Loucy (cell line): ENCODE measurements around the gene RPS6KA4.

ENCODE experiments used
- H2AFZ ChIP-seq: fragments of 200-600 bp; sonication (generic); 2 replicates; pipeline ENCODE4 v1.6.0; 2016; ENCODE audit warnings: antibody characterized with exemption, mild to moderate bottlenecking, low read length, moderate library complexity
- H3F3A ChIP-seq: fragments of 200-600 bp; 2 replicates; pipeline ENCODE4 v1.6.0; 2016; ENCODE audit warnings: antibody characterized with exemption, low read depth, mild to moderate bottlenecking
- H3K27me3 ChIP-seq: fragments of 200-600 bp; sonication (generic); 2 replicates; pipeline ENCODE4 v1.6.1; 2014; ENCODE audit warnings: low read length, mild to moderate bottlenecking; ENCODE audit not compliant: insufficient read depth, poor library complexity, severe bottlenecking
- H3K36me3 ChIP-seq: fragments of 200-600 bp; sonication (generic); 2 replicates; pipeline ENCODE4 v1.6.1; 2016; ENCODE audit warnings: low read length; ENCODE audit not compliant: insufficient read depth
- H3K4me1 ChIP-seq: fragments of 200-600 bp; sonication (generic); 2 replicates; pipeline ENCODE4 v1.5.1; 2014; ENCODE audit warnings: low read length, mild to moderate bottlenecking; ENCODE audit not compliant: insufficient read depth, poor library complexity, severe bottlenecking
- H3K4me2 ChIP-seq: fragments of 200-600 bp; sonication (generic); 2 replicates; pipeline ENCODE4 v1.6.0; 2014; ENCODE audit warnings: antibody characterized with exemption, low read length, low read depth, mild to moderate bottlenecking; ENCODE audit not compliant: poor library complexity, severe bottlenecking
- H3K4me3 ChIP-seq: fragments of 200-600 bp; sonication (generic); 2 replicates; pipeline ENCODE4 v1.5.1; 2014; ENCODE audit warnings: low read length, mild to moderate bottlenecking, mixed read lengths; ENCODE audit not compliant: poor library complexity, severe bottlenecking
- H3K79me2 ChIP-seq: fragments of 200-600 bp; sonication (generic); 2 replicates; pipeline ENCODE4 v1.6.1; 2014; ENCODE audit warnings: low read length; ENCODE audit not compliant: insufficient read depth
- H3K9ac ChIP-seq: fragments of 200-600 bp; sonication (generic); 2 replicates; pipeline ENCODE4 v1.6.0; 2014; ENCODE audit warnings: mild to moderate bottlenecking, low read depth, low read length, moderate library complexity; ENCODE audit not compliant: poor library complexity, severe bottlenecking
- H3K9me2 ChIP-seq: fragments of 200-600 bp; sonication (generic); replicated peaks from 2 replicates; pipeline ENCODE4 v1.6.1; 2016; ENCODE audit warnings: low read depth, low read length, mixed read lengths
- H3K9me3 ChIP-seq: fragments of 200-600 bp; sonication (generic); 2 replicates; pipeline ENCODE4 v1.6.1; 2014; ENCODE audit warnings: mild to moderate bottlenecking, antibody characterized with exemption, low read length, low read depth; ENCODE audit not compliant: insufficient read depth
- H4K20me1 ChIP-seq: fragments of 200-600 bp; sonication (generic); 2 replicates; pipeline ENCODE4 v1.6.0; 2014; ENCODE audit warnings: antibody characterized with exemption, low read length, mild to moderate bottlenecking; ENCODE audit not compliant: insufficient read depth, poor library complexity, severe bottlenecking
- EZH2phosphoT487 ChIP-seq: fragments of 200-600 bp; IDR thresholded peaks from 2 replicates; pipeline ENCODE4 v1.6.1; 2018; ENCODE audit warnings: antibody characterized with exemption, mild to moderate bottlenecking, moderate library complexity, borderline replicate concordance
- TF ChIP-seq, protein P1 (sequence below): fragments of 200-600 bp; sonication (generic); conservative IDR thresholded peaks from 2 replicates; pipeline ENCODE4 v1.5.1; 2014; ENCODE audit warnings: mild to moderate bottlenecking, antibody characterized with exemption, low read length

Gene RPS6KA4

GRCh38 chr11:64318766-64319761, 39.9 kb upstream of the RPS6KA4 start:
- Histone ChIP-seq H3K79me2 (peaks cover 46% of the 10 kb centered on the region), H3F3A (peaks cover 7% of the 10 kb centered on the region; the same call in 1 of the 2 replicates), H3K9me3 (no peaks in the 10 kb centered on the region), H3K4me1 (peaks cover 22% of the 10 kb centered on the region), H2AFZ (no peak overlapping the region; the same call in 1 of the 2 replicates), H3K9me2 (no peaks in the 10 kb centered on the region), H4K20me1 (peaks cover 10% of the 10 kb centered on the region), H3K4me2 (peak overlapping the region; percentile 57), H3K27me3 (no peaks in the 10 kb centered on the region), H3K9ac (peak overlapping the region; percentile 77), H3K4me3 (peak overlapping the region; percentile 72), H3K36me3 (peaks cover 7% of the 10 kb centered on the region; the same call in 1 of the 2 replicates)
- no peak for TF ChIP-seq EZH2phosphoT487
- TF ChIP-seq, protein P1, sequence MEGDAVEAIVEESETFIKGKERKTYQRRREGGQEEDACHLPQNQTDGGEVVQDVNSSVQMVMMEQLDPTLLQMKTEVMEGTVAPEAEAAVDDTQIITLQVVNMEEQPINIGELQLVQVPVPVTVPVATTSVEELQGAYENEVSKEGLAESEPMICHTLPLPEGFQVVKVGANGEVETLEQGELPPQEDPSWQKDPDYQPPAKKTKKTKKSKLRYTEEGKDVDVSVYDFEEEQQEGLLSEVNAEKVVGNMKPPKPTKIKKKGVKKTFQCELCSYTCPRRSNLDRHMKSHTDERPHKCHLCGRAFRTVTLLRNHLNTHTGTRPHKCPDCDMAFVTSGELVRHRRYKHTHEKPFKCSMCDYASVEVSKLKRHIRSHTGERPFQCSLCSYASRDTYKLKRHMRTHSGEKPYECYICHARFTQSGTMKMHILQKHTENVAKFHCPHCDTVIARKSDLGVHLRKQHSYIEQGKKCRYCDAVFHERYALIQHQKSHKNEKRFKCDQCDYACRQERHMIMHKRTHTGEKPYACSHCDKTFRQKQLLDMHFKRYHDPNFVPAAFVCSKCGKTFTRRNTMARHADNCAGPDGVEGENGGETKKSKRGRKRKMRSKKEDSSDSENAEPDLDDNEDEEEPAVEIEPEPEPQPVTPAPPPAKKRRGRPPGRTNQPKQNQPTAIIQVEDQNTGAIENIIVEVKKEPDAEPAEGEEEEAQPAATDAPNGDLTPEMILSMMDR, result no peak

DNA sequence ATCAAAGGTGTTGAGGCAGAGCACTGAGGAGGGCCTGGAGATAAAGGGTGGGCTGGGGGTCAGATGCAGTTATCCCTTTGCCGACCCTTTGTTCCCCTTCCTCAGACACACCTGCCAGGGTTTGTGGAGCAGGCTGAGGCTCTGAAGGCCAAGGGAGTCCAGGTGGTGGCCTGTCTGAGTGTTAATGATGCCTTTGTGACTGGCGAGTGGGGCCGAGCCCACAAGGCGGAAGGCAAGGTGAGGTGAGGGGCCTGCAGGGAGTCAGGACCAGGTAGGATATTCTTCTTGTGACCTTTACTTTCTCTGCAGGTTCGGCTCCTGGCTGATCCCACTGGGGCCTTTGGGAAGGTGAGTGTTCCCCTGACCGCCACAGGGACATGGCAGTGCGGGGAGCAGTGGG, 38.4 kb upstream of the RPS6KA4 start:
- H3K9ac ChIP-seq, result peak overlapping the region; percentile 0
- peaks cover 10% of the 10 kb centered on the region for H4K20me1 ChIP-seq
- H3K4me1 ChIP-seq, result peaks cover 22% of the 10 kb centered on the region
- H3K4me3 ChIP-seq, result no peak overlapping the region
- no peaks in the 10 kb centered on the region for H3K9me3 ChIP-seq
- H3K79me2 ChIP-seq, result peaks cover 41% of the 10 kb centered on the region
- TF ChIP-seq, protein P1, result no peak
- no peak for TF ChIP-seq EZH2phosphoT487
- H3F3A ChIP-seq, result peaks cover 7% of the 10 kb centered on the region; the same call in 1 of the 2 replicates
- peaks cover under 1% of the 10 kb centered on the region; the same call in 1 of the 2 replicates for H3K36me3 ChIP-seq
- H2AFZ ChIP-seq, result no peak overlapping the region
- peak overlapping the region; percentile 13 for H3K4me2 ChIP-seq
- H3K27me3 ChIP-seq, result no peaks in the 10 kb centered on the region
- no peaks in the 10 kb centered on the region for H3K9me2 ChIP-seq

- no peak overlapping the region for H2AFZ ChIP-seq
- H4K20me1 ChIP-seq, result peaks cover 9% of the 10 kb centered on the region
- no peak overlapping the region for H3K4me2 ChIP-seq
- H3K79me2 ChIP-seq, result peaks cover 37% of the 10 kb centered on the region
- H3K27me3 ChIP-seq, result no peaks in the 10 kb centered on the region
- H3K4me3 ChIP-seq, result no peak overlapping the region
- no peaks in the 10 kb centered on the region for H3K9me3 ChIP-seq
- peaks cover 22% of the 10 kb centered on the region for H3K4me1 ChIP-seq
- H3K36me3 ChIP-seq, result no peaks in the 10 kb centered on the region
- H3F3A ChIP-seq, result peaks cover 7% of the 10 kb centered on the region; the same call in 1 of the 2 replicates
- H3K9ac ChIP-seq, result no peak overlapping the region
- TF ChIP-seq EZH2phosphoT487, result no peak
- TF ChIP-seq, protein P1, result no peak
- no peaks in the 10 kb centered on the region for H3K9me2 ChIP-seq
These were observed 37.9 kb upstream of the RPS6KA4 start for GRCh38 chr11:64321026-64321425.
